ENCODE data around the gene CCDC24.

DNA sequence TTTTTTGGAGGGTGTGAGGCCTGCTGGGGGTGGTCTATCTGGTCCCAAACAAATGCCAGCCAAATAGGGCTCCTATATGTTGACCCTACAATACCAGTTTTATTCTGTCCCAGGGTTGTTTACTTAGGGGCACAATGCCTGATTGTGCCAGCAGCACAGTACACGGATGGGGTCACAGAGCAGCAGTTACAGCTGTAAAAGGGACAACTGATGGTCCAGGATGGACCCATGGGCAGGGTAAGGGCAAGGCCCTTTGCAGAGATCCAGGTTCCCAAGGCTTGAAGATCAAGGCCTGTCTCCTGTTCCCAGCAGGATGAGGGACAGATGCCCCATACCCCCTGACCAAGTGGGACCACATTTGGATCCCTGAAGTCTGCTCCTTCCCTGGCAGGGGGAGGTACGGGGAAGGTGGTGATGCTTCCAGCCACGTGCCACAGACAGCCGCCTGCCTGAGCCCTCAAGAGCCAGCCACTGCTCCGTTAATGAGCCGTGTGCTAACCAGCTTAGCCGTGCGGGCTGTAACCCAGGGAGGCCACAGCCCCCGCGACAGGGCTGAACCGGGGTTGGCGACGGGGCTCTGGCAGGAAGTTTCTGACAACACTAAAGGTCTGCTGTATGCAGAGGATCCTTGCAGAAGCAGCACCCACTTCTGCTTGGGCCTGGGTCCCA lies 21.7 kb downstream of the CCDC24 start:
- TF ChIP-seq, protein P1, sequence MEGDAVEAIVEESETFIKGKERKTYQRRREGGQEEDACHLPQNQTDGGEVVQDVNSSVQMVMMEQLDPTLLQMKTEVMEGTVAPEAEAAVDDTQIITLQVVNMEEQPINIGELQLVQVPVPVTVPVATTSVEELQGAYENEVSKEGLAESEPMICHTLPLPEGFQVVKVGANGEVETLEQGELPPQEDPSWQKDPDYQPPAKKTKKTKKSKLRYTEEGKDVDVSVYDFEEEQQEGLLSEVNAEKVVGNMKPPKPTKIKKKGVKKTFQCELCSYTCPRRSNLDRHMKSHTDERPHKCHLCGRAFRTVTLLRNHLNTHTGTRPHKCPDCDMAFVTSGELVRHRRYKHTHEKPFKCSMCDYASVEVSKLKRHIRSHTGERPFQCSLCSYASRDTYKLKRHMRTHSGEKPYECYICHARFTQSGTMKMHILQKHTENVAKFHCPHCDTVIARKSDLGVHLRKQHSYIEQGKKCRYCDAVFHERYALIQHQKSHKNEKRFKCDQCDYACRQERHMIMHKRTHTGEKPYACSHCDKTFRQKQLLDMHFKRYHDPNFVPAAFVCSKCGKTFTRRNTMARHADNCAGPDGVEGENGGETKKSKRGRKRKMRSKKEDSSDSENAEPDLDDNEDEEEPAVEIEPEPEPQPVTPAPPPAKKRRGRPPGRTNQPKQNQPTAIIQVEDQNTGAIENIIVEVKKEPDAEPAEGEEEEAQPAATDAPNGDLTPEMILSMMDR (IDR thresholded peaks at IDR 0.05; ENCODE audit: low read depth, low read length, missing input control) = no peak
- TF ChIP-seq TAF1 (conservative IDR thresholded peaks at IDR 0.05) (no peak), HNF4A (conservative IDR thresholded peaks at IDR 0.05) (no peak), EGR1 (IDR thresholded peaks at IDR 0.05; ENCODE audit: low read depth in 2 of 2) (no peak), SP1 (IDR thresholded peaks at IDR 0.05) (no peak), RXRA (IDR thresholded peaks at IDR 0.05) (no peak), RAD21 (IDR thresholded peaks at IDR 0.05) (no peak)
- TF ChIP-seq, protein P2, sequence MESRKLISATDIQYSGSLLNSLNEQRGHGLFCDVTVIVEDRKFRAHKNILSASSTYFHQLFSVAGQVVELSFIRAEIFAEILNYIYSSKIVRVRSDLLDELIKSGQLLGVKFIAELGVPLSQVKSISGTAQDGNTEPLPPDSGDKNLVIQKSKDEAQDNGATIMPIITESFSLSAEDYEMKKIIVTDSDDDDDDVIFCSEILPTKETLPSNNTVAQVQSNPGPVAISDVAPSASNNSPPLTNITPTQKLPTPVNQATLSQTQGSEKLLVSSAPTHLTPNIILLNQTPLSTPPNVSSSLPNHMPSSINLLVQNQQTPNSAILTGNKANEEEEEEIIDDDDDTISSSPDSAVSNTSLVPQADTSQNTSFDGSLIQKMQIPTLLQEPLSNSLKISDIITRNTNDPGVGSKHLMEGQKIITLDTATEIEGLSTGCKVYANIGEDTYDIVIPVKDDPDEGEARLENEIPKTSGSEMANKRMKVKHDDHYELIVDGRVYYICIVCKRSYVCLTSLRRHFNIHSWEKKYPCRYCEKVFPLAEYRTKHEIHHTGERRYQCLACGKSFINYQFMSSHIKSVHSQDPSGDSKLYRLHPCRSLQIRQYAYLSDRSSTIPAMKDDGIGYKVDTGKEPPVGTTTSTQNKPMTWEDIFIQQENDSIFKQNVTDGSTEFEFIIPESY (IDR thresholded peaks at IDR 0.05) = no peak
- TF ChIP-seq, protein P3, sequence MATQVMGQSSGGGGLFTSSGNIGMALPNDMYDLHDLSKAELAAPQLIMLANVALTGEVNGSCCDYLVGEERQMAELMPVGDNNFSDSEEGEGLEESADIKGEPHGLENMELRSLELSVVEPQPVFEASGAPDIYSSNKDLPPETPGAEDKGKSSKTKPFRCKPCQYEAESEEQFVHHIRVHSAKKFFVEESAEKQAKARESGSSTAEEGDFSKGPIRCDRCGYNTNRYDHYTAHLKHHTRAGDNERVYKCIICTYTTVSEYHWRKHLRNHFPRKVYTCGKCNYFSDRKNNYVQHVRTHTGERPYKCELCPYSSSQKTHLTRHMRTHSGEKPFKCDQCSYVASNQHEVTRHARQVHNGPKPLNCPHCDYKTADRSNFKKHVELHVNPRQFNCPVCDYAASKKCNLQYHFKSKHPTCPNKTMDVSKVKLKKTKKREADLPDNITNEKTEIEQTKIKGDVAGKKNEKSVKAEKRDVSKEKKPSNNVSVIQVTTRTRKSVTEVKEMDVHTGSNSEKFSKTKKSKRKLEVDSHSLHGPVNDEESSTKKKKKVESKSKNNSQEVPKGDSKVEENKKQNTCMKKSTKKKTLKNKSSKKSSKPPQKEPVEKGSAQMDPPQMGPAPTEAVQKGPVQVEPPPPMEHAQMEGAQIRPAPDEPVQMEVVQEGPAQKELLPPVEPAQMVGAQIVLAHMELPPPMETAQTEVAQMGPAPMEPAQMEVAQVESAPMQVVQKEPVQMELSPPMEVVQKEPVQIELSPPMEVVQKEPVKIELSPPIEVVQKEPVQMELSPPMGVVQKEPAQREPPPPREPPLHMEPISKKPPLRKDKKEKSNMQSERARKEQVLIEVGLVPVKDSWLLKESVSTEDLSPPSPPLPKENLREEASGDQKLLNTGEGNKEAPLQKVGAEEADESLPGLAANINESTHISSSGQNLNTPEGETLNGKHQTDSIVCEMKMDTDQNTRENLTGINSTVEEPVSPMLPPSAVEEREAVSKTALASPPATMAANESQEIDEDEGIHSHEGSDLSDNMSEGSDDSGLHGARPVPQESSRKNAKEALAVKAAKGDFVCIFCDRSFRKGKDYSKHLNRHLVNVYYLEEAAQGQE (IDR thresholded peaks at IDR 0.05) = no peak
- TF ChIP-seq, protein P4, sequence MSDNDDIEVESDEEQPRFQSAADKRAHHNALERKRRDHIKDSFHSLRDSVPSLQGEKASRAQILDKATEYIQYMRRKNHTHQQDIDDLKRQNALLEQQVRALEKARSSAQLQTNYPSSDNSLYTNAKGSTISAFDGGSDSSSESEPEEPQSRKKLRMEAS (IDR thresholded peaks at IDR 0.05) = no peak
